K562 (cell line): ENCODE data around the gene BAIAP3. TPM values are rescaled to one million over a fixed set of nuclear protein-coding genes. Genes with fewer than 3 reads are reported as not detected.

Experiments
- ATAC-seq: fragments of 200-7000 bp; cut with Tn5 transposase; 3 replicates; pipeline ENCODE4 v1.9.1; 2020; ENCODE audit warnings: moderate library complexity
- BruUV-seq: library from RNA; stranded (reverse); fragments of 400-500 nt; replicated peaks from 2 replicates; lab custom pipeline; 2021; lab: Mats Ljungman, UMichigan
- CTCF ChIA-PET: fragments of 300-600 bp; formaldehyde crosslinking; extraction: SDS; loops from one replicate; lab custom pipeline; 2021; ENCODE audit warnings: low intra/inter-chr PET ratio; lab: Yijun Ruan, JAX
- POLR2A ChIA-PET: fragments of 300-600, 350-650 bp; sonication (Branson Sonifier 250); formaldehyde crosslinking; extraction: SDS; loops from one replicate; lab custom pipeline; 2021; ENCODE audit warnings: antibody characterized with exemption, inconsistent platforms; lab: Yijun Ruan, JAX
- DNase-seq, 4 experiments: peaks; one replicate each; pipeline versions ENCODE4 v3.0.0 to v3.0.0-alpha.2; 2011 to 2018; ENCODE audit warnings: low spot score in 3 of 4, mixed read lengths in 3 of 4; ENCODE audit errors: extremely low read depth in 1 of 4
- FAIRE-seq: peaks from 2 replicates; lab custom pipeline; 2011; peaks lifted over from hg19 to GRCh38; lab: Jason Lieb, UNC
- H2AFZ ChIP-seq: 2 replicates; pipeline ENCODE4 v1.6.0; 2011; ENCODE audit warnings: low read depth, low read length, control low read depth, inconsistent platforms
- H3K27ac ChIP-seq: fragments of 200-600 bp; 3 replicates; pipeline ENCODE4 v1.8.0; 2011; ENCODE audit warnings: low read depth, mild to moderate bottlenecking, control low read depth, inconsistent platforms, low read length, moderate library complexity, mixed read lengths; ENCODE audit errors: extremely low read depth
- H3K27me3 ChIP-seq, 2 experiments: fragments of 300-600 bp in 1 of 2; 2 replicates in 1 of 2; 3 replicates in 1 of 2; pipeline versions ENCODE4 v1.6.0 to v1.8.0; 2011; ENCODE audit warnings: inconsistent platforms in 2 of 2, low read length in 2 of 2, mild to moderate bottlenecking in 1 of 2, mixed read lengths in 1 of 2, moderate library complexity in 1 of 2; ENCODE audit not compliant: control insufficient read depth in 2 of 2, insufficient read depth in 2 of 2
- H3K36me3 ChIP-seq: fragments of 300-600 bp; 3 replicates; pipeline ENCODE4 v1.8.0; 2011; ENCODE audit warnings: mild to moderate bottlenecking, low read length, inconsistent platforms; ENCODE audit not compliant: control insufficient read depth, insufficient read depth
- H3K4me1 ChIP-seq, 2 experiments: fragments of 200-600 bp in 1 of 2; replicated peaks in 1 of 2; 2 replicates in 1 of 2; 3 replicates in 1 of 2; pipeline versions ENCODE4 v1.5.1 to v1.8.0; 2011; ENCODE audit warnings: inconsistent platforms in 2 of 2, low read length in 2 of 2, mild to moderate bottlenecking in 1 of 2, mixed read lengths in 1 of 2, moderate library complexity in 1 of 2; ENCODE audit not compliant: control insufficient read depth in 2 of 2, insufficient read depth in 2 of 2
- H3K4me2 ChIP-seq: 2 replicates; pipeline ENCODE4 v1.6.1; 2011; ENCODE audit warnings: low read length, control low read depth, inconsistent platforms, mixed read lengths; ENCODE audit not compliant: insufficient read depth
- H3K4me3 ChIP-seq: fragments of 200-600 bp; sonication (generic), shearing (Covaris generic); 2 replicates; pipeline ENCODE4 v1.5.1; 2016; ENCODE audit warnings: control low read depth, inconsistent platforms
- H3K79me2 ChIP-seq: fragments of 200-600 bp; 3 replicates; pipeline ENCODE4 v1.8.0; 2011; ENCODE audit warnings: low read length, inconsistent platforms; ENCODE audit not compliant: control insufficient read depth, insufficient read depth
- H3K9ac ChIP-seq, 2 experiments: 2 replicates each; pipeline versions ENCODE4 v1.6.0 to v1.6.1; 2011; ENCODE audit warnings: low read depth in 2 of 2, low read length in 2 of 2, control low read depth in 1 of 2, inconsistent platforms in 1 of 2, mild to moderate bottlenecking in 1 of 2, mixed read lengths in 1 of 2; ENCODE audit not compliant: insufficient read depth in 1 of 2
- H3K9me1 ChIP-seq: one replicate; pipeline ENCODE4 v1.6.0; 2011; ENCODE audit warnings: inconsistent platforms, mild to moderate bottlenecking, low read length, moderate library complexity; ENCODE audit not compliant: control insufficient read depth, insufficient read depth
- H3K9me3 ChIP-seq: replicated peaks from 2 replicates; pipeline ENCODE4 v1.5.1; 2011; ENCODE audit warnings: low read depth, low read length, inconsistent platforms; ENCODE audit not compliant: control insufficient read depth, insufficient read depth
- H4K20me1 ChIP-seq: replicated peaks from 2 replicates; pipeline ENCODE4 v1.6.1; 2011; ENCODE audit warnings: low read length, inconsistent platforms, mixed read lengths; ENCODE audit not compliant: control insufficient read depth, insufficient read depth
- EZH2 ChIP-seq: IDR thresholded peaks from 2 replicates; pipeline ENCODE4 v1.6.1; 2012; ENCODE audit warnings: low read depth, mild to moderate bottlenecking, inconsistent platforms, low read length, borderline replicate concordance
- PREB ChIP-seq: sonication (generic); formaldehyde crosslinking; IDR thresholded peaks from 2 replicates; pipeline ENCODE4 v1.8.1; 2023; ENCODE audit warnings: mild to moderate bottlenecking, missing genetic modification reagents
- WGBS: fragments of 100-300 bp; shearing (Covaris generic); methylation state at CpG from one replicate; pipeline ENCODE4 v1.1.6; 2016; ENCODE audit warnings: low coverage, mixed read lengths; ENCODE audit not compliant: insufficient coverage; ENCODE audit errors: missing lambda C conversion rate; 5-methylcytosine and 5-hydroxymethylcytosine counted together
- in situ Hi-C: fragments of 300-500 bp; cut with MboI; formaldehyde crosslinking; loops from 4 replicates; pipeline ENCODE4 v1.15.0; 2018; ENCODE audit warnings: inconsistent platforms, mixed read lengths
- intact Hi-C: fragments of 100-400 bp; cut with micrococcal nuclease; formaldehyde crosslinking; loops from 2 replicates; pipeline ENCODE4 v1.14.2; 2022
- polyA plus RNA-seq, 8 experiments: library from polyadenylated mRNA; depleted of rRNA in 4 of 8; stranded (reverse) in 5 of 8; unstranded in 3 of 8; fragments of >200 nt; fragmentation: Nextera tagmentation in 2 of 8; fragmentation: Illumina TruSeq in 1 of 8; extraction: Ambion mirVana in 2 of 8; extraction: Trizol in 1 of 8; gene quantifications; 2 replicates each; pipeline versions ENCODE4 v1.2.1 to v1.2.3, GENCODE V29; 2011 to 2014; ENCODE audit warnings: inconsistent platforms in 1 of 8, missing spikeins in 1 of 8
- total RNA-seq, 7 experiments: library from RNA; depleted of rRNA in 6 of 7; stranded (reverse); fragments of >200 nt in 6 of 7; fragmentation: Illumina TruSeq in 2 of 7; extraction: Trizol in 2 of 7; gene quantifications; 2 replicates each; pipeline versions ENCODE4 v1.2.1 to v1.2.3, GENCODE V29; 2011 to 2021; ENCODE audit warnings: low replicate concordance in 1 of 7

The BAIAP3 gene
- total and polyA plus RNA-seq, 9 of the 15 experiments (the other 6 are each of a cell fraction or from before 2014, with no cell fraction given) = 0.03 to 4.5 (median 0.57) TPM; not detected in 1

- no peaks in the 10 kb centered on the region for H3K36me3 ChIP-seq
- no TSS peak for BruUV-seq
- H4K20me1 ChIP-seq = peaks cover 5% of the 10 kb centered on the region; the same call in 1 of the 2 replicates
- no peak overlapping the region for H3K9ac ChIP-seq
- H3K9me3 ChIP-seq = no peaks in the 10 kb centered on the region
- H3K27me3 ChIP-seq = peaks cover 28 to 63% of the 10 kb centered on the region in 2 experiments
- TF ChIP-seq EZH2 (0 out of 2 replicates have a peak, but pooled peaks have one; percentile 60), PREB (CRISPR knock-in tag) (no peak)
- in situ Hi-C loops (no loop called here), intact Hi-C loops (no loop called here)
- ChIA-PET CTCF (no interaction called here), POLR2A (interaction anchor here (0.7 to 1.4 kb wide), 4 partner anchors 9 to 79 kb away, joined by 3 to 6 read pairs (median 4); no protein-coding TSS in a partner anchor)
- 20% methylated on average over 22 of the region's 25 CpGs for WGBS
- H3K27ac ChIP-seq = no peak overlapping the region
- DNase-seq = no peak
- H3K4me3 ChIP-seq = no peak overlapping the region
- H3K79me2 ChIP-seq = no peaks in the 10 kb centered on the region
- ATAC-seq = no peak
- peaks cover 8 to 65% of the 10 kb centered on the region in 2 experiments for H3K4me1 ChIP-seq
- no peak for FAIRE-seq
- H3K9me1 ChIP-seq = no peaks in the 10 kb centered on the region
- H2AFZ ChIP-seq = no peak overlapping the region
- no peak overlapping the region for H3K4me2 ChIP-seq
Observed at GRCh38 chr16:1286513-1287094, 46.8 kb upstream of the BAIAP3 start.
